Mesothelial cell of epicardium (in vitro differentiated cells): ENCODE results near the gene SRCIN1. TPM values are rescaled to one million over a fixed set of nuclear protein-coding genes. Genes with fewer than 3 reads are reported as not detected.

ENCODE experiments used
- DNase-seq, 2 experiments: peaks; one replicate each; pipeline ENCODE4 v3.0.0; 2021; ENCODE audit warnings: low spot score in 2 of 2; ENCODE audit not compliant: unreplicated experiment in 2 of 2
- H3K27ac Mint-ChIP-seq: 2 replicates; pipeline ENCODE4 v1.8.0; 2021; ENCODE audit warnings: mixed read lengths
- H3K27me3 Mint-ChIP-seq: 2 replicates; pipeline ENCODE4 v1.8.0; 2021; ENCODE audit warnings: low read depth, mixed read lengths
- H3K36me3 Mint-ChIP-seq: 2 replicates; pipeline ENCODE4 v1.8.0; 2021; ENCODE audit warnings: mixed read lengths
- H3K4me1 Mint-ChIP-seq: 2 replicates; pipeline ENCODE4 v1.8.0; 2021; ENCODE audit warnings: mixed read lengths
- H3K4me3 Mint-ChIP-seq: 2 replicates; pipeline ENCODE4 v1.8.0; 2021; ENCODE audit warnings: mild to moderate bottlenecking, moderate library complexity, mixed read lengths
- H3K9me3 Mint-ChIP-seq: 2 replicates; pipeline ENCODE4 v1.8.0; 2021; ENCODE audit warnings: mixed read lengths
- total RNA-seq: library from RNA; stranded (reverse); gene quantifications from 3 replicates; pipeline ENCODE4 v1.2.1, GENCODE V29; 2021
- TF ChIP-seq, protein P1 (sequence below): fragments of 200-600 bp; sonication (generic); IDR thresholded peaks from one replicate; pipeline ENCODE4 v1.5.0; 2021; ENCODE audit warnings: antibody characterized with exemption; ENCODE audit not compliant: unreplicated experiment

Gene SRCIN1
- total RNA-seq, 1 donor from 2014 or later, result 19.4 TPM

DNA sequence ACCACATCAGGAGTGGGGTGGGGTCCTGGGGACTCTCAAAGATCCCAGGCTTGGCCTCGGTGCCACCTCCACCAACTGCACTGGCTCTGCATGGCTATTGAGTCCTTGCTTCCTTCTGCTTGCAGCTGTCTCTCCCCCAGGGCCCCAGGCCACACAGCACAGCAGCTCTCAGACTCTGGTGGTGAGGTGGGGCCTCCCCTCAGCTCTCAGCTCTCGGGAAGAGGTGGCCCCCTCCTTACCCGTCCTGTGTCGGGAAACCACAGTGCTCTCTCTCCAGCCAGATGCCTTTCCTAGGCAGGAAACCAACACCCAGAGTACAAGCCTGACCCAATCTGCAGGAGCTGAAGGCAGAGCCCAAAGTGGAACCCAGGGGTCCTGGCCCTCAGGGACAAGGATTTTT lies 18.5 kb downstream of the SRCIN1 start:
- Mint-ChIP-seq H3K9me3 (no peaks in the 10 kb centered on the region), H3K36me3 (no peaks in the 10 kb centered on the region), H3K4me1 (peaks cover 21% of the 10 kb centered on the region), H3K27me3 (peaks cover 6% of the 10 kb centered on the region), H3K4me3 (no peak overlapping the region), H3K27ac (no peak overlapping the region)
- TF ChIP-seq, protein P1, sequence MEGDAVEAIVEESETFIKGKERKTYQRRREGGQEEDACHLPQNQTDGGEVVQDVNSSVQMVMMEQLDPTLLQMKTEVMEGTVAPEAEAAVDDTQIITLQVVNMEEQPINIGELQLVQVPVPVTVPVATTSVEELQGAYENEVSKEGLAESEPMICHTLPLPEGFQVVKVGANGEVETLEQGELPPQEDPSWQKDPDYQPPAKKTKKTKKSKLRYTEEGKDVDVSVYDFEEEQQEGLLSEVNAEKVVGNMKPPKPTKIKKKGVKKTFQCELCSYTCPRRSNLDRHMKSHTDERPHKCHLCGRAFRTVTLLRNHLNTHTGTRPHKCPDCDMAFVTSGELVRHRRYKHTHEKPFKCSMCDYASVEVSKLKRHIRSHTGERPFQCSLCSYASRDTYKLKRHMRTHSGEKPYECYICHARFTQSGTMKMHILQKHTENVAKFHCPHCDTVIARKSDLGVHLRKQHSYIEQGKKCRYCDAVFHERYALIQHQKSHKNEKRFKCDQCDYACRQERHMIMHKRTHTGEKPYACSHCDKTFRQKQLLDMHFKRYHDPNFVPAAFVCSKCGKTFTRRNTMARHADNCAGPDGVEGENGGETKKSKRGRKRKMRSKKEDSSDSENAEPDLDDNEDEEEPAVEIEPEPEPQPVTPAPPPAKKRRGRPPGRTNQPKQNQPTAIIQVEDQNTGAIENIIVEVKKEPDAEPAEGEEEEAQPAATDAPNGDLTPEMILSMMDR, result no peak
- DNase-seq, result no peak

DNA sequence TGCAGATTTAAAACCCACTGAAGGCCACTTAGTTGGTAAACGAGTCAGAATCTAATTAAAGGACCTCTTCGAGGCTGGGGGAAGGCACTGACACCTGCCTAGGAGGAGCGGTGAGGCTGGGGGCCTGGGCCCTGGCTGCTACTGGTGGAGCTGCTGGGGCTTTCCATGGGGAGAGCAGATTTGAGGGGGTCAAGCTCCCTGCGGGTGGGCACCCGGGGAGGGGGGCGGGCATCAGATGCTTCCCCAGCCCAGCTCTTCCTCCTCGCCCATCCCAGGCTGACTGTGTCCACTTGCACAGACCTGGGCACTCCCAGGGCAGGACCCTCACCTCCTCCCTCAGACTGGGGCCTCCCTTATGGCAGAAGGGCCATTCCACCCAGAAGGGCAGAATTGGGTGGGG lies 19.0 kb downstream of the SRCIN1 start:
- peaks cover 6% of the 10 kb centered on the region for H3K27me3 Mint-ChIP-seq
- H3K9me3 Mint-ChIP-seq, result no peaks in the 10 kb centered on the region
- H3K27ac Mint-ChIP-seq, result no peak overlapping the region
- TF ChIP-seq, protein P1, result no peak
- peaks cover 21% of the 10 kb centered on the region for H3K4me1 Mint-ChIP-seq
- DNase-seq, result no peak
- H3K4me3 Mint-ChIP-seq, result no peak overlapping the region
- no peaks in the 10 kb centered on the region for H3K36me3 Mint-ChIP-seq

DNA sequence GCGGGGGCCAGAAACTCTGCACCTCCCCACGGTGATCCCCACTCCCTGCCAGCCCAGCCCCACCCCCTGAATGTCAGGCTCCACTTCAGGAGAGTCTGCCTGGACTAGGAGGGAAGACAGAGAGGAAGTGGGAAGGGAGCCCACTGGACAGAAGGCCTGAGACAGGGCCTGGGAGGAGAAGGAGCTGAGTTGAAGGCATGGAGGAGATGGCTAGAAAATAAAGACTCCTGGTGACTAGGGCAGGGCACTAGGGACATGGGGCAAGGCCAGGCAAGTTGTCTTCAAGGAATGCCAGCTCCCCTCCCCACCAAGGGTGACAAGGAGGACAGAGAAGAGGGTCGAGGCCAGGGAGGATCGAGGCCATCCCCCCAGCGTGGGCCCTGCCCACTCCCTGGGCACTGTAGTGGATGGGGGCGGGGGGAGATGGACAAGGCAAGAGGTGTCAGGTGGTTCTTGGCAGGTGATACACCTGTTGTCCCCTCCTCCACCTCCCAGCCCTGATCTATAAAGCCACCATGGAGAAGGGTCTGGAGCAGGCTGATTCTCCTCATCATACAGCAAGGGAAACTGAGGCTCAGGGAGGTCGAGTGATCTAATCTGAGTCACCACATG lies 19.7 kb downstream of the SRCIN1 start:
- no peaks in the 10 kb centered on the region for H3K36me3 Mint-ChIP-seq
- H3K27ac Mint-ChIP-seq, result no peak overlapping the region
- peaks cover 17% of the 10 kb centered on the region for H3K4me1 Mint-ChIP-seq
- H3K9me3 Mint-ChIP-seq, result no peaks in the 10 kb centered on the region
- TF ChIP-seq, protein P1, result no peak
- DNase-seq, result no peak
- no peak overlapping the region for H3K4me3 Mint-ChIP-seq
- peaks cover 6% of the 10 kb centered on the region for H3K27me3 Mint-ChIP-seq

DNA sequence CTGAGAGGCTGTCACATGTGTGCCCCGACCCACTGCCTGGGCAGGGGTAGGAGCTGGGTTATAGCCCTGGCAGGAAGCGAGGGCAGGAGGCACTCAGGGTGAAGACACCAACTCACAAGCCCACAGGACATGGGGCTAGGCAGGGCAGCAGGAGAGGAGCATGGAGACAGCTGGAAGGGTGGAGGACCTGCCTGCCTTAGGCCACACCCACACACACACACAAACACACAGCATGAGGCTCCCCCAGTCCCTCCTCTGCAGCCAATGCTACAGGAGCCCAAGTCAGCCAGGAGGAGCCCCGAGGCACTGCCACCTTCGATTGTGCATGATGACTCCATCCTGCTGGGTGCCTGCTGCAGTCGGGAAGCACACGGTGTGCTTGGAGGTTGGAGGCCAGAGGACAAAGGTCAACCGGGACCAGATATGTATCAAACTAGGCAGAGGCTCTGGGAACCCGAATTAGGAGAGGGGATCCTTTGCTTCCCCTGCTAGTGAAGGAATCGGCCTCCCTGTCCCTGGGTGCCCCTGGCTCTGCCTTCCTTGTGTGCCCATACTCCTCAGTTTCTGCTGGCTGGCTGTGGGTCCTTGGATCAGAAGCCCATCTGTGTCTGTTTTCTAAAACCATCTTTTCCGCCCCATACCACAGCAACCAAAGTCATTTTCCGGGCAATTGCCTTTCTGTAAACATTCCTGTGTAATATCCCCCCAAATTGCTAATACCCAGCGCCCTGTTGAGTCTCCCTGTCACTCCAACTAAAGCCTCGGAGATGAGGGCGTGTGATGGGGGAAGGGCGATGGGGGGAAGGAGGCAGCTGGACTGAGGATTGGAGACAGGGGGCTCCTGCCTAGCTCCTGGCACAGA lies 20.5 kb downstream of the SRCIN1 start:
- H3K9me3 Mint-ChIP-seq, result no peaks in the 10 kb centered on the region
- H3K27me3 Mint-ChIP-seq, result peaks cover 10% of the 10 kb centered on the region
- H3K36me3 Mint-ChIP-seq, result no peaks in the 10 kb centered on the region
- TF ChIP-seq, protein P1, result no peak
- H3K4me3 Mint-ChIP-seq, result no peak overlapping the region
- H3K4me1 Mint-ChIP-seq, result peaks cover 18% of the 10 kb centered on the region
- no peak overlapping the region for H3K27ac Mint-ChIP-seq
- no peak for DNase-seq

DNA sequence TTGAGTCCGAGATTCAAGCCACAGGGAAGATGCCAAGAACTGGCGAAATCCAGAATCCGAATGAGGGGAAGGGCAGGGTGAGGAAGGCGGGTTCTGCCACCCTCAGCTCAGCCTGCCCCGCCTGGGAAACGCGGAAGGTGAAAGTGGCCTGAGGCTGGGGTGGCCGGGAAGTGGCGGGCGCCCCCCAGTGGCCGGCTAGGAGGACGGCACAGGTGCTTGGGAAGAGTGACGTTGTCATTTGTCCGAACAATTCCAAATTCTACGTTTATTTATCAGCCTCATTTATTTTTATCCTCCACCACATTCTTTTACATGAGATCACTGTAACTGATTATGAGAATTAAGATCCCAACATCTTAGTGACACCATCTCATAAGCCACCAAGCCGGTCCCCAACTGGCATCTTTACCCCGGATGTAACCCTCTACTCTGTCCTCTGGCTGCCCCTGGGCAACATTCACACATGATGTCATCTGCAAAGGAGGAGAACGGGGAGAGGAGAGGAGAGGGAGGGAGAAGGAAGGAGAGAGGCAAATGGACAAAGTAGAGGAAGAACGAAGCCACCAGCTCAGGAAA lies 21.3 kb downstream of the SRCIN1 start:
- Mint-ChIP-seq H3K27ac (peak overlapping the region; percentile 65), H3K9me3 (no peaks in the 10 kb centered on the region), H3K36me3 (no peaks in the 10 kb centered on the region), H3K4me1 (peaks cover 25% of the 10 kb centered on the region), H3K4me3 (no peak overlapping the region), H3K27me3 (peaks cover 17% of the 10 kb centered on the region)
- DNase-seq, result peak in 1 of 2 experiments; percentile 81
- TF ChIP-seq, protein P1, result peak; percentile 93
